HCEC 1CT (cell line): ENCODE data around the gene SYMPK.
A peak's percentile ranks its signal among the peaks of the same experiment; 100 is the strongest.
"Not testable (repeated sequence)": the region's sequence is repeated elsewhere in the genome, so short reads cannot be mapped to it uniquely, and the experiment has no call there.

Experiments used
- DNase-seq: peaks from one replicate; pipeline ENCODE4 v3.0.0-alpha.2; 2017

The SYMPK gene

GRCh38 chr19:45800070-45800553 is 62.8 kb downstream of the SYMPK start:
- DNase-seq: peak; percentile 41

DNA sequence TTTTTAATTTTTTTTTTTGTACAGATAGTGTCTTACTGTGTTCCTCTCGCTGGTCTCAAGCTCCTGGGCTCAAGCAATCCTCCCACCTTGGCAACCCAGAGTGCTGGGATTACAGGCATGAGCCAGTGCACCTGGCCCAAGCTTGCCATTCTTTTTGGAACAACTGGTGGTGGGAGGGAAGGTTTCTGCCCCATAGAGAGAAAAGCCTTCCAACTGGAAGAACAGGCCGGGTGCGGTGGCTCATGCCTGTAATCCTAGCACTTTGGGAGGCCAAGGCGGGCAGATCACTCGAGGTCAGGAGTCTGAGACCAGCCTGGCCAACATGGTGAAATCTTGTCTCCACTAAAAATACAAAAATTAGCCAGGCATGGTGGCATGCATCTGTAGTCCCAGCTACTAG is 63.4 kb downstream of the SYMPK start:
- DNase-seq: not testable (repeated sequence)

DNA sequence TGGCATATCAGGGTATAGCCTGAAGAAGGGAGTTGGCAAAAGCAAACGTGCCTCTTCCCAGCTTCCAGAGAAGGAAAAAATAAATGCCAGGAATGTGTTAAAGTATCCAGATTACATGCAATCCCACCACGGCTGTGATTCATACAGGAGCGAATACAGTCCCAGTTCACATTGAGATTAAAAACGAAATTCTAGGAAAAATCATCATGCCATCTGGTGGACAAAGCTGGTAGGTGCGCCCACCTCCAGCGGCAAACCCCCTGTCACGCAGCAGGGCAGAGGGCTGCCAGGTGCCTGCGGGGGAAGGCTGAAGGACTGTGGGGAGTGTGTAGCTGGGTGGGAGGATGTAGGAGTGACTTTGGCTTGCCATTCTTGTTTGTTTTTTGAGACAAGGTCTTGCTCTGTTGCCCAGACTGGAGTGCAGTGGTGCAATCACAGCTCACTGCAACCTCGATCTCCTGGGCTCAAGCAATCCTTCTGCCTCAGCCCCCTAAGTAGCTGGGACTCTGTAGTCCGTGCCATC is 63.9 kb downstream of the SYMPK start:
- peak; percentile 75 for DNase-seq

GRCh38 chr19:45794627-45795026 is 68.3 kb downstream of the SYMPK start:
- DNase-seq: no peak

- no peak for DNase-seq
Measured at GRCh38 chr19:45793876-45794275, 69.1 kb downstream of the SYMPK start.

DNA sequence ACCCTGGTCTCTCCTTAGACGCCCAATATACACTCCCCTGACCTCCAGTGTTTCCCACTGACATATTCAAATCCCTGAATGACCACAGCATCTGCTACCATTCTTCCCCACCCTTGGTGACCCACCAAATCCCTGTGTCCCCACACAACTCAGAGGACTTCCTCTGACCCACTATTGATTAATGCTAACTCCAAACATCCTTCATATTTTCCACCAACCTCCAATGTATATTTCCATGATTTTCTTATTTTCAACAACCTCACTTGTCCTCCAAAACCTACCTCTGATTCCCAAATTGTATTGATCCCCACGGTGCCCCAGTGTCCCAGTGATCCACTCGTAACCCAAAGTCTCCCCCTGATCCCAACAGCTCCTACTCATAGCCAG is 69.8 kb downstream of the SYMPK start:
- no peak for DNase-seq

- DNase-seq: peak; percentile 96
Measured at GRCh38 chr19:45792470-45793177, 70.3 kb downstream of the SYMPK start, which contains the start of gene DMWD. TSS of gene DMWD (minus strand) at chr19:45792845. CDS start at chr19:45792756, 89 bp downstream.

- DNase-seq: no peak
Measured at GRCh38 chr19:45791744-45792469, 71.0 kb downstream of the SYMPK start.

GRCh38 chr19:45790942-45791341 is 72.0 kb downstream of the SYMPK start:
- no peak for DNase-seq

- DNase-seq: no peak
Measured at GRCh38 chr19:45789035-45789786, 73.7 kb downstream of the SYMPK start.

GRCh38 chr19:45786533-45786894 is 76.4 kb downstream of the SYMPK start:
- no peak for DNase-seq

DNA sequence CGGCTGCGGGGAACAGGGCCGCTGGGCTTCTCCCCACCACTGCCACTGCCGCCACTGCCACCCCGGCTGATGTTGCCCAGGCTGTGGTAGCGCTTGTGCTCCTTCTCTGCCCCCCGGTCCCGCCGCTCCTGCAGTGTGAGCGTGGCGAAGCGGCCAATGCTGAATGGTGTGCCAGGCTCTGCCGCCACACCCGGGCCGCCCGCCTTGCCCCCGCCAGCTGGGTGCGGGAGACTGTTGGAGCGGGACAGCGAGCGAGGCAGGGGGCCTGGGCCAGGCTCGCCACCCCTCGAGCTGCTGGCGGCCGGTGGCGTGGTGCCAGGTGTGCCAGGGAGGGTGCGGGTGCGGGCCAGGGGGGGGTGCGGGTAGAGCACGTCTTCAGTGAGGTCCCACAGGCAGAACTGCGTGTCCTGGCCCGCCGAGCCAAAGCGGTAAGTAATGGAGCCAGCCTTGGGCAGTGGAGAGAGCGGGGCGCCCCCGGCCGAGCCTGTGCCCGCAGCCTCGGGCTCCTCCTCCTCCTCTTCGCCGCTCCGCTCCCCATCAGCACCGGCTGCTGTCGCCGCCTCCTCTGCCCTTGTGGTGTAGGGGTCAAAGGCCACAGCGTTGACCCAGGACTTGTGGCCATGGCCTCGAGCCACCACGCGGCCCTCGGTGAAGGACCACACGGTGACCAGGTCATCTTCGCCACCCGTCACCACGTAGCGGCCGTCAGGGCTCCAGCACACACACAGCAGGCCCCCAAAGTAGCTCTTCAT is 77.0 kb downstream of the SYMPK start:
- DNase-seq: no peak

DNA sequence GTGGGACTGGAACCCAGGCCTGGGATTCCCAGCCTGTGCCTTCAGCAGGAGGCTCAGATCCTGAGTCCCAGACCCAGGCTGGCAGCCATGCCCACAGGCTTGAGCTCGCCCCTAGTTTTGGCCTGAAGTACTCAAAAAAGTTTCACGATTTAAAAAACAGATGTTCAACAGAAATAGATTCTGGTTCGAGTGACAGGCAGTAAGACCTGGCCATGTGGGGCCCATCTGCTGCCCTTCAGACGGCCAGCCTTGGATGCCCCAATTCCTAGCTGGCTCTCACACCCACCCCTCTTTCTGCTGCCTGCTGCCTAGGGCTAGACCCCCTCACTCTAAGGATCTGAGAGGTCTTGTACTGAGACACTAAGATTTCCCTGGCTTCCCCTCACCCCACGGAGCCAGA is 77.8 kb downstream of the SYMPK start:
- DNase-seq: no peak

GRCh38 chr19:45784096-45784495 is 78.9 kb downstream of the SYMPK start:
- no peak for DNase-seq

DNA sequence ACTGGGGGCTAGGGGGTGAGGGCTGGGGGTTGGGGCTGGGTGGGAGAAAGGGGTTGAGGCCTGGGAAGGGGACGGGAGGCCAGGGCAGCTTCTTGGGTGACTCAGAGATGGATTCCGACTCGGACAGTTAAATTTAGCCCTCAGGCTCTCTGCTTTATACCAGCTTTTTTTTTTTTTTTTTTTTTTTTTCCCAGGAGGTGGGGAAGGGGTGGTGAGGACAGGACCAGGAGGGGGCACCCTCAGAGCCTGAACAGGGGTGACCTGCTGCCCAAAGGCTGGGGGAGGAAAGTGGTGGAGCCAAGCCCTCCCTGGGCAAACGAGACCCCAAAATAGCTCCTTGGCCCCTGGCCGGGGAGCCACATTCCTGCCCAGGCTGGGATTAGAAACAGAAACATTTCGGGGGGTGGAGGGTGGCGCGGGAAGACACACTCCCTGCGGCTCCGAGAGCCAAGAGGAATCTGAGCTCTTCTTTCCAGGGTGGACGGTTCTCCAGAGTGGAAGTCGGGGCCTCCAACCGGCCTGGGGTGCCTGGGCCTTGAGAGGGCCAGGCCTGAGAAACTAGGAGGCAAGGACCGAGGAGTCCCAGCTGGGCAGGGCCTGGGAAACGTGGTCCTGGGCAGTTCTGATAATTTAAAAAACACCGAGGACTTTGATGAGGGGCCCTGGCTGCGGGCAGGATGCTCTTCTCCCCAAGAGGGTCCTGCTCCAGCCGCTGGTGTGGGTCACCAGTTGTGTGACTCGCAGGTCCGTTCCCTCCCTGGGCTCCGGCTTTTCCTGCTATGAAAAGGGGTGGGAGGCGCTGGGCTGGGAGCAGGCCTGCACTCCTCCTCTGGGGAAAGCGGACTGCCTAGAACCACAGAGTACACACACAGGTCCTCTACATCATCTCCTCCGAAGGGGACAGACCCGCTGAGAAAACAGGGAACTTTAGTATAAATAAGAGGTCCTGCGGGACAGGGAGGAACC is 79.8 kb downstream of the SYMPK start:
- peak; percentile 82 for DNase-seq

- DNase-seq: no peak
Measured at GRCh38 chr19:45782162-45782691, 80.7 kb downstream of the SYMPK start, which contains the start of gene DMPK. TSS of gene DMPK (minus strand) at chr19:45782490. CDS start at chr19:45782352, 138 bp downstream.

GRCh38 chr19:45781214-45782161 is 81.5 kb downstream of the SYMPK start:
- peak; percentile 15 for DNase-seq

- no peak for DNase-seq
Measured at GRCh38 chr19:45780448-45781213, 82.3 kb downstream of the SYMPK start.

- DNase-seq: no peak
Measured at GRCh38 chr19:45780146-45780447, 82.8 kb downstream of the SYMPK start.
